Transverse colon (tissue), 3 donors: Measurements from ENCODE around the gene PCDHGA12.
"Not testable (repeated sequence)": the region's sequence is repeated elsewhere in the genome, so short reads cannot be mapped to it uniquely, and the experiment has no call there.

Source experiments
- CTCF ChIP-seq, 5 experiments: fragments of 200-600 bp in 3 of 5; fragments of 450-650 bp in 2 of 5; sonication (generic) in 3 of 5; IDR thresholded peaks; 1 replicate in 2 of 5; 2 replicates in 3 of 5; pipeline ENCODE4 v1.5.1; 2016 to 2017; ENCODE audit warnings: antibody characterized with exemption in 5 of 5, inconsistent platforms in 3 of 5, mild to moderate bottlenecking in 2 of 5, moderate library complexity in 1 of 5
- EP300 ChIP-seq: sonication (generic); formaldehyde crosslinking; IDR thresholded peaks from one replicate; pipeline ENCODE4 v1.6.1; 2017; ENCODE audit warnings: antibody characterized with exemption, low read depth
- POLR2A ChIP-seq: fragments of 450-650 bp; IDR thresholded peaks from one replicate; pipeline ENCODE4 v1.6.1; 2016; ENCODE audit warnings: antibody characterized with exemption, mild to moderate bottlenecking, moderate library complexity

GRCh38 chr5:141417494-141418172 lies 12.7 kb upstream of the PCDHGA12 start, which contains the start of gene PCDHGB7:
- peak; percentile 39 to 51 (median 43) for TF ChIP-seq CTCF (IDR thresholded peaks at IDR 0.05)
- TF ChIP-seq EP300, POLR2A: not testable (repeated sequence)
